ENCODE measurements around the gene MMP15. TPM values are rescaled to one million over a fixed set of nuclear protein-coding genes. Genes with fewer than 3 reads are reported as not detected.

The MMP15 gene
- total and polyA plus RNA-seq, 12 donors: 24.4 to 88.4 (median 58.1) TPM

DNA sequence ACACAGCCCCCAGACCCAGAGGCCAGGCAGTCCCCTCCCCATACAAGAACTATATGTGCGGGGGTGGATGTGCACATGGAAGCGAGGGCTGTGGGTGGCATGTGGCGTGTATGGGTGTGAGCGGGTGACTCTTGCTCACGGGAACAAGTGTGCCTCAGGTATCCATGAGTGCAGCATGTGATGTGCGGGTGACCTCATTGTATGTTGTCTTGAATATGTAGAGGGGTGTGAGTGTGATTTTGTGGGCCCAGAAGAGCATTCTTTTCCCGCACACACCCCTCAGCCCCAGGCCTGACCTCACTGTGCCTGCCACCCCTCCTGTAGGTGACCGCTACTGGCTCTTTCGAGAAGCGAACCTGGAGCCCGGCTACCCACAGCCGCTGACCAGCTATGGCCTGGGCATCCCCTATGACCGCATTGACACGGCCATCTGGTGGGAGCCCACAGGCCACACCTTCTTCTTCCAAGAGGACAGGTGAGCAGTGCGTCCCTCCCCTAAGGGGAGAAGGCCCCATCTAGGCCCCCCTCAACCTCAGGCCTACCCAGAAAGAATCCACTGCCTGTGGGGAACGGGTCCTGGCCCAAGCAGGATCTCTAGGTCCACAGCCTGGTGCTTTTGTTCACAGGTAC is 17.4 kb downstream of the MMP15 start:
- H3K27ac ChIP-seq: no peak overlapping the region
- no peak overlapping the region for H3K4me3 ChIP-seq
- peaks cover 4 to 28% (median 18%) of the 10 kb centered on the region in 9 donors for H3K4me1 ChIP-seq
- H3K36me3 ChIP-seq: peaks cover 0 to 79% (median 31%) of the 10 kb centered on the region in 9 donors
- intact Hi-C loops (cut with DNase I): no loop called here
- H3K27me3 ChIP-seq: no peaks in the 10 kb centered on the region
- ATAC-seq: no peak
- 92 to 95% methylated on average over 16 of the region's 16 CpGs for WGBS, 2 donors
- TF ChIP-seq CTCF (IDR thresholded peaks at IDR 0.05): no peak
- no peak for DNase-seq
- no peaks in the 10 kb centered on the region for H3K9me3 ChIP-seq

- DNase-seq: no peak
- 82 to 84% methylated on average over 7 of the region's 7 CpGs for WGBS, 2 donors
- H3K4me3 ChIP-seq: no peak overlapping the region
- peaks cover 4 to 35% (median 25%) of the 10 kb centered on the region in 9 donors for H3K4me1 ChIP-seq
- TF ChIP-seq CTCF (IDR thresholded peaks at IDR 0.05): no peak
- intact Hi-C loops (cut with DNase I): no loop called here
- no peak for ATAC-seq
- H3K27me3 ChIP-seq: no peaks in the 10 kb centered on the region
- no peak overlapping the region for H3K27ac ChIP-seq
- H3K9me3 ChIP-seq: no peaks in the 10 kb centered on the region
- peaks cover 0 to 73% (median 28%) of the 10 kb centered on the region in 9 donors for H3K36me3 ChIP-seq
These were observed 18.1 kb downstream of the MMP15 start for GRCh38 chr16:58043571-58044155.

GRCh38 chr16:58044266-58045019 is 18.9 kb downstream of the MMP15 start:
- no peak for TF ChIP-seq CTCF (IDR thresholded peaks at IDR 0.05)
- peaks cover 4 to 43% (median 32%) of the 10 kb centered on the region in 9 donors for H3K4me1 ChIP-seq
- H3K36me3 ChIP-seq: peaks cover 0 to 65% (median 28%) of the 10 kb centered on the region in 9 donors
- ATAC-seq (no peak), DNase-seq (no peak)
- no peaks in the 10 kb centered on the region for H3K9me3 ChIP-seq
- peak overlapping the region in 1 of 10 donors; percentile 26 for H3K27ac ChIP-seq
- WGBS, 2 donors: 80 to 81% methylated on average over 9 of the region's 9 CpGs
- intact Hi-C loops (cut with DNase I): no loop called here
- no peaks in the 10 kb centered on the region for H3K27me3 ChIP-seq
- no peak overlapping the region for H3K4me3 ChIP-seq

GRCh38 chr16:58045096-58045495 is 19.5 kb downstream of the MMP15 start:
- intact Hi-C loops (cut with DNase I): no loop called here
- DNase-seq (no peak), ATAC-seq (no peak)
- Histone ChIP-seq H3K36me3 (peaks cover 0 to 58% (median 24%) of the 10 kb centered on the region in 9 donors), H3K27me3 (no peaks in the 10 kb centered on the region), H3K4me3 (no peak overlapping the region), H3K27ac (peak overlapping the region in 2 of 10 donors; percentile 78 to 83), H3K9me3 (no peaks in the 10 kb centered on the region), H3K4me1 (peaks cover 4 to 49% (median 35%) of the 10 kb centered on the region in 9 donors)
- WGBS, 2 donors: 85 to 90% methylated on average over 30 to 31 of the region's 31 CpGs
- no peak for TF ChIP-seq CTCF (IDR thresholded peaks at IDR 0.05)
